GM12872 (cell line): ENCODE results near the gene TMED3.

Source experiments
- CTCF ChIP-seq: IDR thresholded peaks from 3 replicates; pipeline ENCODE4 v1.5.1; 2011; ENCODE audit warnings: low read depth, mild to moderate bottlenecking, low read length, moderate library complexity; ENCODE audit not compliant: insufficient read depth

The TMED3 gene

DNA sequence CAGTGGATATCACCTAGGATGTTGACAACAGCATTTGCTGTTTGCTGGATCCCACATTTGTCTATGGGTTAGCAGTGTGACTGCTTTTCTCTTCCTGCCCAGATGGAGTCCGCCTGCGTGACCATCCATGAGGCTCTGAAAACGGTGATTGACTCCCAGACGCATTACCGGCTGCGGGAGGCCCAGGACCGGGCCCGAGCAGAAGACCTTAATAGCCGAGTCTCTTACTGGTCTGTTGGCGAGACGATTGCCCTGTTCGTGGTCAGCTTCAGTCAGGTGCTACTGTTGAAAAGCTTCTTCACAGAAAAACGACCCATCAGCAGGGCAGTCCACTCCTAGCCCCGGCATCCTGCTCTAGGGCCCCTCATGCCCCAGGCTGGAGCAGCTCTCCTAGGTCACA is 11.0 kb downstream of the TMED3 start:
- no peak for TF ChIP-seq CTCF

- no peak for TF ChIP-seq CTCF
Measured at GRCh38 chr15:79322306-79322705, 11.4 kb downstream of the TMED3 start.

GRCh38 chr15:79322945-79323344 is 12.0 kb downstream of the TMED3 start:
- no peak for TF ChIP-seq CTCF

DNA sequence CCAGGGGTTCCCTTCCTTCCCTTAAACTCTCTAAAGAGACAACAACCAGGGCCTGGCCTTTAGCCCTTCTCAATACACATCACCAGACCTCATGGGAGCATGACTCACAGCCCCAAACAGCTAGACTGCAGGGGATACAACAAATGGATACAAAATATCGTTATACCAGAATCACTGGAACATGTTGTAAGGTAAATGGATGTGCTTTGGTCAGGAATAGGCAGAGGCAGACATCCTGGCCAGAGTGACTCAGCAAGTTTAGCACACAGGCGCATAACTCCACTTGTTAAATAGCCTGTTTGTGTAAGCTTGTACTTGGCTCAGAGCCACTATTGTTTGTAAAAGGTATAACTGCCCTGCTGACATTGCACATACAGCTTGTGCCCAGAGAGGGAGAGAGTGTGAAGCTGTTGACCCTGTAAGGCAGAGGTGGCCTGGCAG is 18.3 kb downstream of the TMED3 start:
- TF ChIP-seq CTCF = no peak

DNA sequence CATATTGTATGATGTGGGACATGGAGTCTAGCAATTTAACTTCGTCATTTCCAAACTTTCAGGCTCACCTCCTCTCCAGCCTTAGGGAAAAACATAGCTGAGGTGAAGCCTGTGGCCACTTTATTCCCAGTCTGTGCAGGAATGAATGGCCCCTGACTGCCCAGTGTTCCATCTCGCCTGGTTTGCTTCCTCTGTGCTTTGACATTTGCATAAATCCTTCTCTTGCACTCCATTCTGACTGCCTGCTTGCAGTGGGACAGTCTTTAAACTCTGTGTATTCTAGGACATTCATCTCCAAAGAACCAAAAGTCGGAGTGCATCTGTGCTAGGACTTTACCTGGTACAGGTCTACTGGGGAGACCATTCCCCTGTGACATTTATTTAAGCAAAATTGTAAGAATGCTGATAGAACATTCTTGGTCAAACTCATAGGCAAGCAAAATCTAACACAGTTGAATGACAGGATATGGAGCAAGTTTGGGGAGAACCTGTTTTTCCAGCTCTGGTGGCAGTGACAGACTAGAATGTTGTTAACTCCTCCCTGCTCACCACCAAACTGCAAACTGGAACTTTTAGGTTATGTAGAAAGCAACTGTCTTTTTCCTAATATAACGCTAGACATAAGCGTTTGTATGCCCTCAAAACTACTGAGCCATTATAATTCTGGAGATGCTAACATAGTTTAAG is 22.1 kb downstream of the TMED3 start:
- TF ChIP-seq CTCF = no peak

- TF ChIP-seq CTCF = no peak
Measured at GRCh38 chr15:79337591-79337990, 26.7 kb downstream of the TMED3 start.

DNA sequence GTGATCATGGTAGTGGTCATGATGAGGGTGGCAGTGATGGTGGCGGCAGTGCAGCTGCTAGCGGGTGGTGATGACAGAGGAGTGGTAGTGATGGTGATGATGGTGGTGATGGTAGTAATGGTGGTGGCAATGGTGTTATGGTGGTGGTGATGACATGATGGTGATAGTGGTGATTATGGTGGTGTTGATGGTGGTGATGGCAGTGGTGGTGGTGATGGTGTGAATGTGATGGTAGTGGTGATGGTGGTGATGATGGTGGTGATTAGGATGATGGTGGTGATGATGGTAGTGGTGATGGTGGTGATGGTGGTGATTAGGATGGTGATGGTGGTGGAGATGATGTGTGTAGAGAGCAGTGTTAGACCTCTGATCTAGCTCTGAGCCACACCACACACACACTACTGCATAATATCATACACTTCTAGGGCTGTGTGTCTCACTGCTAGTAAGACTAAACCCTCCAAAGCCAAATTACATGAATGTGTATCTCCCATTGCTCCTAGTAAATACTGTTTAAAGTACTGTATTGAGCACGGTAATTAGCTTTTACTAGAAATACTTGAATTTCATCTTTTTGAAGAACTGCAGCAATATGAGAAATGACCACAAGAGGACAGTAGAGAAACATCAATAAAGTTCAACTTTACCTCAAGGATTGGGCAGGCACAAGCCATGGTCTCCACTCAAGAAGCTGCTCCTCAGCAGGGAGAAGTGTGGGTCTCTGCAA is 28.8 kb downstream of the TMED3 start:
- TF ChIP-seq CTCF = peak; percentile 89
